Astrocyte (in vitro differentiated cells and primary cell): ENCODE results near the gene MIXL1. TPM values are rescaled to one million over a fixed set of nuclear protein-coding genes. Genes with fewer than 3 reads are reported as not detected.
A peak's percentile ranks its signal among the peaks of the same experiment; 100 is the strongest.

ENCODE experiments used
- DNase-seq: peaks from one replicate; pipeline ENCODE4 v3.0.0-alpha.2; 2010; ENCODE audit warnings: low read depth
- FAIRE-seq: peaks from 2 replicates; lab custom pipeline; 2011; peaks lifted over from hg19 to GRCh38; lab: Jason Lieb, UNC
- H2AFZ ChIP-seq: 2 replicates; pipeline ENCODE4 v1.6.0; 2012; ENCODE audit warnings: low read depth, low read length, inconsistent platforms
- H3K27ac ChIP-seq: 2 replicates; pipeline ENCODE4 v1.5.1; 2011; ENCODE audit warnings: low read depth, low read length, inconsistent platforms
- H3K27me3 ChIP-seq: 2 replicates; pipeline ENCODE4 v1.6.0; 2011; ENCODE audit warnings: low read length, inconsistent platforms; ENCODE audit not compliant: insufficient read depth
- H3K36me3 ChIP-seq: 2 replicates; pipeline ENCODE4 v1.5.1; 2011; ENCODE audit warnings: low read length, inconsistent platforms; ENCODE audit not compliant: insufficient read depth
- H3K4me1 ChIP-seq: 2 replicates; pipeline ENCODE4 v1.5.1; 2011; ENCODE audit warnings: low read length, inconsistent platforms; ENCODE audit not compliant: insufficient read depth
- H3K4me2 ChIP-seq: 2 replicates; pipeline ENCODE4 v1.6.0; 2012; ENCODE audit warnings: low read length, inconsistent platforms
- H3K4me3 ChIP-seq: 2 replicates; pipeline ENCODE4 v1.5.1; 2011; ENCODE audit warnings: low read depth, mild to moderate bottlenecking, low read length, inconsistent platforms; ENCODE audit not compliant: insufficient read depth
- H3K79me2 ChIP-seq: 2 replicates; pipeline ENCODE4 v1.6.0; 2012; ENCODE audit warnings: mild to moderate bottlenecking, low read length, inconsistent platforms; ENCODE audit not compliant: insufficient read depth
- H3K9ac ChIP-seq: 2 replicates; pipeline ENCODE4 v1.6.0; 2012; ENCODE audit warnings: mild to moderate bottlenecking, low read length, inconsistent platforms
- H3K9me3 ChIP-seq: 2 replicates; pipeline ENCODE4 v1.5.1; 2012; ENCODE audit warnings: low read depth, mild to moderate bottlenecking, low read length, inconsistent platforms; ENCODE audit not compliant: insufficient read depth
- H4K20me1 ChIP-seq: 2 replicates; pipeline ENCODE4 v1.6.0; 2012; ENCODE audit warnings: low read length, inconsistent platforms; ENCODE audit not compliant: insufficient read depth
- H3K27ac Mint-ChIP-seq: one replicate; pipeline ENCODE4 v1.8.0; 2021; ENCODE audit warnings: mild to moderate bottlenecking, mixed read lengths; ENCODE audit not compliant: unreplicated experiment
- H3K27me3 Mint-ChIP-seq: one replicate; pipeline ENCODE4 v1.8.0; 2021; ENCODE audit warnings: low read depth, mixed read lengths; ENCODE audit not compliant: unreplicated experiment
- H3K36me3 Mint-ChIP-seq: one replicate; pipeline ENCODE4 v1.8.0; 2021; ENCODE audit warnings: low read depth, mixed read lengths; ENCODE audit not compliant: unreplicated experiment
- H3K4me1 Mint-ChIP-seq: one replicate; pipeline ENCODE4 v1.8.0; 2021; ENCODE audit warnings: low read depth, mixed read lengths; ENCODE audit not compliant: unreplicated experiment
- H3K4me3 Mint-ChIP-seq: one replicate; pipeline ENCODE4 v1.8.0; 2021; ENCODE audit warnings: mild to moderate bottlenecking, moderate library complexity, mixed read lengths; ENCODE audit not compliant: unreplicated experiment
- H3K9me3 Mint-ChIP-seq: one replicate; pipeline ENCODE4 v1.8.0; 2021; ENCODE audit warnings: mild to moderate bottlenecking, mixed read lengths; ENCODE audit not compliant: unreplicated experiment
- EZH2 ChIP-seq: IDR thresholded peaks from 2 replicates; pipeline ENCODE4 v1.6.1; 2012; ENCODE audit warnings: mild to moderate bottlenecking, low read length, inconsistent platforms; ENCODE audit not compliant: insufficient read depth
- total RNA-seq: library from RNA; stranded (reverse); gene quantifications from 2 replicates; pipeline ENCODE4 v1.2.1, GENCODE V29; 2021
- TF ChIP-seq, protein P1 (sequence below): IDR thresholded peaks from 2 replicates; pipeline ENCODE4 v1.5.1; 2011; ENCODE audit warnings: low read depth, mild to moderate bottlenecking, inconsistent platforms, low read length, moderate library complexity; ENCODE audit not compliant: insufficient read depth

MIXL1 gene
- total RNA-seq, 1 donor from 2014 or later = 0.16 TPM

DNA sequence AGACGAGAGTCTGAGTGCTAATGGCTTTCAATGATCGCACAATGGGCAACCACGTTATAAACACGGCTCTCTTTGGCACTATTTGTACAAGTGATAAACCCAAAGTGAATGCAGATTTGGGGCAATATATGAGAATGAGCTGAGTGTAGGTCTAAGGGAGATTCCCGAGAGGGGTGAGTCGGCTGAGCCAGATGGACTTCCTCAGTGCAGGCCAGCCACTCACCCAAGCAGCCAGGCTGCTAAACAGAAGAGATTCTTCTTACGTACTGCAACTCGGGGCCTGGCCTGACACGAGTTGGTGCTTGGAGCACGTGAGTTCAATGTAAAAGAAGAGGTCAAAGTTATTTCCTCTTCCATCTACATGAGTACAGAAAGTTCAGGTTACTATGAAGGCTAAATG, 6.2 kb upstream of the MIXL1 start:
- Histone ChIP-seq H4K20me1 (no peaks in the 10 kb centered on the region), H3K27ac (no peak overlapping the region), H3K9me3 (no peaks in the 10 kb centered on the region), H3K36me3 (no peaks in the 10 kb centered on the region), H2AFZ (peak overlapping the region; percentile 26), H3K4me1 (no peaks in the 10 kb centered on the region), H3K4me3 (no peak overlapping the region), H3K79me2 (no peaks in the 10 kb centered on the region), H3K9ac (no peak overlapping the region), H3K27me3 (no peaks in the 10 kb centered on the region), H3K4me2 (no peak overlapping the region)
- Mint-ChIP-seq H3K4me1 (peaks cover 3% of the 10 kb centered on the region), H3K27me3 (peaks cover 6% of the 10 kb centered on the region), H3K4me3 (no peak overlapping the region), H3K36me3 (no peaks in the 10 kb centered on the region), H3K27ac (no peak overlapping the region), H3K9me3 (no peaks in the 10 kb centered on the region)
- TF ChIP-seq, protein P1, sequence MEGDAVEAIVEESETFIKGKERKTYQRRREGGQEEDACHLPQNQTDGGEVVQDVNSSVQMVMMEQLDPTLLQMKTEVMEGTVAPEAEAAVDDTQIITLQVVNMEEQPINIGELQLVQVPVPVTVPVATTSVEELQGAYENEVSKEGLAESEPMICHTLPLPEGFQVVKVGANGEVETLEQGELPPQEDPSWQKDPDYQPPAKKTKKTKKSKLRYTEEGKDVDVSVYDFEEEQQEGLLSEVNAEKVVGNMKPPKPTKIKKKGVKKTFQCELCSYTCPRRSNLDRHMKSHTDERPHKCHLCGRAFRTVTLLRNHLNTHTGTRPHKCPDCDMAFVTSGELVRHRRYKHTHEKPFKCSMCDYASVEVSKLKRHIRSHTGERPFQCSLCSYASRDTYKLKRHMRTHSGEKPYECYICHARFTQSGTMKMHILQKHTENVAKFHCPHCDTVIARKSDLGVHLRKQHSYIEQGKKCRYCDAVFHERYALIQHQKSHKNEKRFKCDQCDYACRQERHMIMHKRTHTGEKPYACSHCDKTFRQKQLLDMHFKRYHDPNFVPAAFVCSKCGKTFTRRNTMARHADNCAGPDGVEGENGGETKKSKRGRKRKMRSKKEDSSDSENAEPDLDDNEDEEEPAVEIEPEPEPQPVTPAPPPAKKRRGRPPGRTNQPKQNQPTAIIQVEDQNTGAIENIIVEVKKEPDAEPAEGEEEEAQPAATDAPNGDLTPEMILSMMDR = no peak
- TF ChIP-seq EZH2 = no peak
- no peak for DNase-seq
- no peak for FAIRE-seq

DNA sequence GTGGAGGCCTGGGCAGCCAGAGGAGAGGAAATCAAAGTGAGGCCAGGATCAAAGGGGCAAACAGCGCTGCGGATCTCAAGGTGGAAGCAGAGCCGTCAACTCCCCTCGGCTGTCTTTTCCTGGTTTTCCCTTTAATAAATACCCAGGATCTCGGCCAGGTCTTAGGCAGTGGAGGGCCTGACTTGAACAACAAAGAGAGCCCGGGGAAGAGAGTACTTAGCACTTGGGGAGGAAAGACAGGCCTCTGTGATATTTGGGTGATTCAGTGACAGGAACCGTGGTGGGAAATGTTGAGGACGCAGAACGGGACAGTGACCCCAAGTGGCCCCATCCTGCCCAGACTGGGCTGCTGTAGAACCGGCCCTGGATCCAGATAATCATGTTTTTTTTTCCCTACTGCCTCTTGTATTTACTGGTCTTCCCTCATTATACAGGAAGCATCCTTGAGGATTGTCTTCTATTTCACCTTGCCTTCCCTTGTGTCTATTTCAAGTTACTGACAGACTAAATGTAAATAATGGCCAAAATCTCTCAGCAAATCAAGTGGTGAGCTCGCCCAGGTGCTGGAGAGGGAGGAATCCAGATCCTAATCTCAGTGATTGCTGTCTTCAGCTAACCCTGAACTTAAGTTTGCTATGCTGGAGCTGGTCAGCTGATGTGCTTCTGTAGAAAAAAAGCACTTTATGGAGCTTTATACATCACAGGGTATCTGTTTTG, 2.8 kb upstream of the MIXL1 start:
- no peaks in the 10 kb centered on the region for H3K9me3 ChIP-seq
- TF ChIP-seq, protein P1 = no peak
- no peak for TF ChIP-seq EZH2
- Mint-ChIP-seq H3K4me1 (peaks cover 3% of the 10 kb centered on the region), H3K27me3 (peaks cover 23% of the 10 kb centered on the region), H3K9me3 (no peaks in the 10 kb centered on the region), H3K27ac (no peak overlapping the region), H3K36me3 (no peaks in the 10 kb centered on the region), H3K4me3 (no peak overlapping the region)
- peaks cover 3% of the 10 kb centered on the region for H3K27me3 ChIP-seq
- no peaks in the 10 kb centered on the region for H3K79me2 ChIP-seq
- no peaks in the 10 kb centered on the region for H3K4me1 ChIP-seq
- H3K4me2 ChIP-seq = no peak overlapping the region
- no peak overlapping the region for H3K4me3 ChIP-seq
- no peaks in the 10 kb centered on the region for H4K20me1 ChIP-seq
- no peak overlapping the region for H3K27ac ChIP-seq
- DNase-seq (no peak), FAIRE-seq (no peak)
- no peak overlapping the region for H3K9ac ChIP-seq
- H3K36me3 ChIP-seq = no peaks in the 10 kb centered on the region
- H2AFZ ChIP-seq = peak overlapping the region; percentile 20

DNA sequence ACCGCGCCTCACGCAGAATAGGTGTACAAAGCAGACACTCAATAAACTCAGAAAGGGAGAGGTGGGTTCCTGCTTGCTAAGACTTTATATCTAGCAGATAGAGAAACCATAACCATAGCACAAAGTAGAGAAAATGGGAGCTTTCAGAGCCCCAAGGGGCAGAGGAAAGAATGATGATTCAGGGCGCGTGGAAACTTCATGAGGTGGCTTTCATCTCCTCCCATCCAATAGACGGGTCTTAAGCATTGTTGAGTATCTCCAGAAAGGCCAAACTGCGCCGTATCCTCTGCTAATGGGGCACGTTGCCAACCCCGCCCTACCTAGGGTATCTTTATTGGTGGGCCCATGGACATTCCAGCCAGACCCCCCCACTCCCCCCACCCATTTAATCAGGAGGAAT, 778 bp upstream of the MIXL1 start:
- H2AFZ ChIP-seq = no peak overlapping the region
- Mint-ChIP-seq H3K4me3 (no peak overlapping the region), H3K27ac (no peak overlapping the region), H3K36me3 (no peaks in the 10 kb centered on the region), H3K27me3 (peaks cover 32% of the 10 kb centered on the region), H3K4me1 (no peaks in the 10 kb centered on the region), H3K9me3 (no peaks in the 10 kb centered on the region)
- H3K4me3 ChIP-seq = no peak overlapping the region
- TF ChIP-seq EZH2 = no peak
- TF ChIP-seq, protein P1 = no peak
- FAIRE-seq (no peak), DNase-seq (no peak)
- H3K36me3 ChIP-seq = no peaks in the 10 kb centered on the region
- peaks cover 3% of the 10 kb centered on the region for H3K27me3 ChIP-seq
- H3K4me1 ChIP-seq = no peaks in the 10 kb centered on the region
- no peaks in the 10 kb centered on the region for H3K79me2 ChIP-seq
- H3K27ac ChIP-seq = no peak overlapping the region
- no peaks in the 10 kb centered on the region for H3K9me3 ChIP-seq
- no peak overlapping the region for H3K4me2 ChIP-seq
- no peaks in the 10 kb centered on the region for H4K20me1 ChIP-seq
- no peak overlapping the region for H3K9ac ChIP-seq
